ENCODE results near the gene CCDC186. TPM values are rescaled to one million over a fixed set of nuclear protein-coding genes. Genes with fewer than 3 reads are reported as not detected.

Gene CCDC186
- total and polyA plus RNA-seq, 2 of the 4 experiments (the other 2 are of a cell fraction): 3.0 to 6.1 TPM

DNA sequence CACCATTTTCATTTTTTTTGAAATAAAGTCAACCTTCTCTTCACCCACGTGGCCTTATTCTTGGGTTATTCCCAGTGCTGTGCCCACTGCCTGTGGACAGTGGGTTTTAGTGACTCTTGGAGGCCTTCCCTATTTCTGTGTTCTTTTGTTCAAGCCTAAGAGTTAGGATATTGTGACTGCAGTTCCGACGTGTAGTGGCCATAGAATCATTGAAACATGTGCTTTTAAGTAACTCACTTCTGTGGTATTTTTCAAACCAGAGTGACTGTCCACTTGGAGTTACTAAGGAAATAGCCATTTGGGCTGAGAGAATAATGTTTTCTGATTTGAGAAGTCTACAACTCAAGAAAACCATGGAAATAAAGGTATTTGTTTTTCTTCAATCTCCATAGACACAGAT lies 28.8 kb upstream of the CCDC186 start:
- CTCF ChIA-PET: interaction anchor here (0.6 kb wide), 1 partner anchor 879 kb away, joined by 3 read pairs; no protein-coding TSS in a partner anchor
- H2AFZ ChIP-seq (replicated peaks; ENCODE audit: low read length, poor library complexity): no peak overlapping the region
- H2BK15ac ChIP-seq (ENCODE audit: low read depth, low read length): no peak overlapping the region
- no peaks in the 10 kb centered on the region for H3K36me3 ChIP-seq (ENCODE audit: control insufficient read depth, insufficient read depth, low read length)
- H4K8ac ChIP-seq (ENCODE audit: low read depth in 2 of 2, low read length in 2 of 2): no peak overlapping the region
- POLR2A ChIA-PET (ENCODE audit: unreplicated experiment): no interaction called here
- no peak overlapping the region for H3K4me2 ChIP-seq (ENCODE audit: low read depth, low read length)
- WGBS, 2 experiments (ENCODE audit: extremely low coverage in 2 of 2, insufficient read length in 1 of 2): no CpG with 5 or more reads among the region's 3 CpGs
- no peak for DNase-seq
- H3K4me1 ChIP-seq (ENCODE audit: control insufficient read depth, insufficient read depth, low read length): no peaks in the 10 kb centered on the region
- H3K4me3 ChIP-seq (ENCODE audit: insufficient read depth, low read depth, low read length): no peak overlapping the region
- dilution Hi-C loops (cut with HindIII; ENCODE audit: low sequenced_read_pairs, unreplicated experiment): no loop called here
- H2AK5ac ChIP-seq (ENCODE audit: low read depth, low read length): no peak overlapping the region
- H4K91ac ChIP-seq (ENCODE audit: insufficient read depth, low read depth, low read length): no peak overlapping the region
- H3K23ac ChIP-seq (ENCODE audit: low read depth, low read length): no peak overlapping the region
- no peak overlapping the region for H2AK9ac ChIP-seq (replicated peaks; ENCODE audit: low read depth, low read length, poor library complexity)
- no peaks in the 10 kb centered on the region for H3K9me1 ChIP-seq (ENCODE audit: insufficient read depth, low read length)
- H3K9me3 ChIP-seq (ENCODE audit: control insufficient read depth, insufficient read depth, low read length): no peaks in the 10 kb centered on the region
- no peak overlapping the region for H3K9ac ChIP-seq (ENCODE audit: low read depth, low read length)
- no peak overlapping the region for H3K27ac ChIP-seq (ENCODE audit: insufficient read depth, low read length)
- in situ Hi-C loops (cut with MboI; ENCODE audit: low sequenced_read_pairs): no loop called here
- no peak overlapping the region for H3K18ac ChIP-seq (ENCODE audit: low read depth, low read length)
- no peaks in the 10 kb centered on the region for H4K20me1 ChIP-seq (ENCODE audit: insufficient read depth, low read length)
- intact Hi-C loops (cut with micrococcal nuclease): no loop called here
- TF ChIP-seq MAFK (IDR thresholded peaks at IDR 0.05; ENCODE audit: low read depth, low read length) (no peak), BHLHE40 (IDR thresholded peaks at IDR 0.05; ENCODE audit: low read depth, low read length) (no peak), MAZ (IDR thresholded peaks at IDR 0.05; ENCODE audit: borderline replicate concordance, low read depth, low read length) (no peak), SMC3 (IDR thresholded peaks at IDR 0.05; ENCODE audit: low read depth, low read length) (no peak), RCOR1 (IDR thresholded peaks at IDR 0.05; ENCODE audit: insufficient replicate concordance, low read length) (no peak), POLR2A (IDR thresholded peaks at IDR 0.05; ENCODE audit: low read depth, low read length) (no peak), RFX5 (IDR thresholded peaks at IDR 0.05; ENCODE audit: low read depth, low read length) (no peak), FOS (IDR thresholded peaks at IDR 0.05; ENCODE audit: low read depth, low read length) (no peak), CHD1 (IDR thresholded peaks at IDR 0.05; ENCODE audit: low read depth, low read length) (no peak), NFE2L2 (IDR thresholded peaks at IDR 0.05; ENCODE audit: low read depth, low read length) (no peak), MXI1 (IDR thresholded peaks at IDR 0.05; ENCODE audit: borderline replicate concordance, low read depth, low read length) (no peak), CEBPB (IDR thresholded peaks at IDR 0.05; ENCODE audit: low read depth, low read length) (no peak), RAD21 (IDR thresholded peaks at IDR 0.05; ENCODE audit: low read length) (no peak)
- TF ChIP-seq, protein P1, sequence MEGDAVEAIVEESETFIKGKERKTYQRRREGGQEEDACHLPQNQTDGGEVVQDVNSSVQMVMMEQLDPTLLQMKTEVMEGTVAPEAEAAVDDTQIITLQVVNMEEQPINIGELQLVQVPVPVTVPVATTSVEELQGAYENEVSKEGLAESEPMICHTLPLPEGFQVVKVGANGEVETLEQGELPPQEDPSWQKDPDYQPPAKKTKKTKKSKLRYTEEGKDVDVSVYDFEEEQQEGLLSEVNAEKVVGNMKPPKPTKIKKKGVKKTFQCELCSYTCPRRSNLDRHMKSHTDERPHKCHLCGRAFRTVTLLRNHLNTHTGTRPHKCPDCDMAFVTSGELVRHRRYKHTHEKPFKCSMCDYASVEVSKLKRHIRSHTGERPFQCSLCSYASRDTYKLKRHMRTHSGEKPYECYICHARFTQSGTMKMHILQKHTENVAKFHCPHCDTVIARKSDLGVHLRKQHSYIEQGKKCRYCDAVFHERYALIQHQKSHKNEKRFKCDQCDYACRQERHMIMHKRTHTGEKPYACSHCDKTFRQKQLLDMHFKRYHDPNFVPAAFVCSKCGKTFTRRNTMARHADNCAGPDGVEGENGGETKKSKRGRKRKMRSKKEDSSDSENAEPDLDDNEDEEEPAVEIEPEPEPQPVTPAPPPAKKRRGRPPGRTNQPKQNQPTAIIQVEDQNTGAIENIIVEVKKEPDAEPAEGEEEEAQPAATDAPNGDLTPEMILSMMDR (conservative IDR thresholded peaks at IDR 0.05; ENCODE audit: low read depth, low read length): no peak
- TF ChIP-seq, protein P2, sequence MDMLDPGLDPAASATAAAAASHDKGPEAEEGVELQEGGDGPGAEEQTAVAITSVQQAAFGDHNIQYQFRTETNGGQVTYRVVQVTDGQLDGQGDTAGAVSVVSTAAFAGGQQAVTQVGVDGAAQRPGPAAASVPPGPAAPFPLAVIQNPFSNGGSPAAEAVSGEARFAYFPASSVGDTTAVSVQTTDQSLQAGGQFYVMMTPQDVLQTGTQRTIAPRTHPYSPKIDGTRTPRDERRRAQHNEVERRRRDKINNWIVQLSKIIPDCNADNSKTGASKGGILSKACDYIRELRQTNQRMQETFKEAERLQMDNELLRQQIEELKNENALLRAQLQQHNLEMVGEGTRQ (IDR thresholded peaks at IDR 0.05; ENCODE audit: low read depth, low read length): no peak
- TF ChIP-seq, protein P3, sequence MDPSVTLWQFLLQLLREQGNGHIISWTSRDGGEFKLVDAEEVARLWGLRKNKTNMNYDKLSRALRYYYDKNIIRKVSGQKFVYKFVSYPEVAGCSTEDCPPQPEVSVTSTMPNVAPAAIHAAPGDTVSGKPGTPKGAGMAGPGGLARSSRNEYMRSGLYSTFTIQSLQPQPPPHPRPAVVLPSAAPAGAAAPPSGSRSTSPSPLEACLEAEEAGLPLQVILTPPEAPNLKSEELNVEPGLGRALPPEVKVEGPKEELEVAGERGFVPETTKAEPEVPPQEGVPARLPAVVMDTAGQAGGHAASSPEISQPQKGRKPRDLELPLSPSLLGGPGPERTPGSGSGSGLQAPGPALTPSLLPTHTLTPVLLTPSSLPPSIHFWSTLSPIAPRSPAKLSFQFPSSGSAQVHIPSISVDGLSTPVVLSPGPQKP (IDR thresholded peaks at IDR 0.05; ENCODE audit: borderline replicate concordance, low read depth, low read length): no peak
- no peak overlapping the region for H3K56ac ChIP-seq (ENCODE audit: extremely low read depth, insufficient read depth, low read length)
- no peak overlapping the region for H2BK5ac ChIP-seq (ENCODE audit: low read depth, low read length, poor library complexity, severe bottlenecking)
- no peak overlapping the region for H3K14ac ChIP-seq (replicated peaks; ENCODE audit: low read depth, low read length)
- H4K5ac ChIP-seq (ENCODE audit: low read depth, low read length): no peak overlapping the region
- no peak for ATAC-seq (ENCODE audit: low read depth)
- H3K79me1 ChIP-seq (ENCODE audit: low read depth in 1 of 2, low read length in 2 of 2): no peaks in the 10 kb centered on the region
- no TSS peak for BruUV-seq (replicated peaks)
- H3K4ac ChIP-seq (ENCODE audit: low read depth, low read length): no peak overlapping the region
- no peak overlapping the region for H2BK20ac ChIP-seq (ENCODE audit: low read depth, low read length)
- no peak overlapping the region for H2BK120ac ChIP-seq (ENCODE audit: low read depth, low read length)
- peaks cover 13% of the 10 kb centered on the region for H3K27me3 ChIP-seq (ENCODE audit: control insufficient read depth, insufficient read depth, low read length)
